NCI-H2029 (cell line): Measurements from ENCODE around the gene VARS2.
"Not testable (repeated sequence)": the region's sequence is repeated elsewhere in the genome, so short reads cannot be mapped to it uniquely, and the experiment has no call there.

Source experiments
- DNase-seq: peaks from one replicate; lab custom pipeline; 2025; lab: John Stamatoyannopoulos, UW

The VARS2 gene

GRCh38 chr6:30914076-30914853, at the start of gene VARS2:
Gene VARS2 (plus strand): TSS chr6:30914238. CDS start chr6:30914837, 599 bp downstream.
- peak; percentile 82 for DNase-seq

- DNase-seq = no peak
Measured at GRCh38 chr6:30864325-30864724, 49.7 kb upstream of the VARS2 start.

- not testable (repeated sequence) for DNase-seq
Measured at GRCh38 chr6:30869241-30869749, 44.7 kb upstream of the VARS2 start.

GRCh38 chr6:30870546-30870945, 43.5 kb upstream of the VARS2 start:
- no peak for DNase-seq

GRCh38 chr6:30871592-30872183, 42.4 kb upstream of the VARS2 start:
- DNase-seq = no peak

- DNase-seq = no peak
Measured at GRCh38 chr6:30873137-30873640, 40.8 kb upstream of the VARS2 start.

- DNase-seq = not testable (repeated sequence)
Measured at GRCh38 chr6:30873795-30874194, 40.2 kb upstream of the VARS2 start.

GRCh38 chr6:30875244-30876038, 38.6 kb upstream of the VARS2 start:
- peak; percentile 56 for DNase-seq

GRCh38 chr6:30876039-30876730, 37.9 kb upstream of the VARS2 start:
- DNase-seq = no peak

GRCh38 chr6:30877419-30878262, 36.4 kb upstream of the VARS2 start:
- peak; percentile 83 for DNase-seq

GRCh38 chr6:30879684-30880427, 34.2 kb upstream of the VARS2 start:
- no peak for DNase-seq

- no peak for DNase-seq
Measured at GRCh38 chr6:30880698-30881252, 33.3 kb upstream of the VARS2 start.

- no peak for DNase-seq
Measured at GRCh38 chr6:30881392-30882203, 32.4 kb upstream of the VARS2 start.

- no peak for DNase-seq
Measured at GRCh38 chr6:30882204-30882758, 31.8 kb upstream of the VARS2 start.

- DNase-seq = peak; percentile 52
Measured at GRCh38 chr6:30882759-30883684, 31.0 kb upstream of the VARS2 start.

- DNase-seq = peak; percentile 64
Measured at GRCh38 chr6:30883685-30884520, 30.1 kb upstream of the VARS2 start, which contains the start of gene DDR1. Gene DDR1 (plus strand): TSS chr6:30884519. CDS start chr6:30888730, 4,211 bp downstream.
